GM23248 (cell line): ENCODE data around the gene EML6. TPM values are rescaled to one million over a fixed set of nuclear protein-coding genes. Genes with fewer than 3 reads are reported as not detected.

ENCODE experiments used
- DNase-seq: peaks from one replicate; pipeline ENCODE4 v3.0.0-alpha.2; 2015
- H2AFZ ChIP-seq: fragments of 200-600 bp; sonication (generic); 2 replicates; pipeline ENCODE4 v1.6.1; 2016; ENCODE audit warnings: antibody characterized with exemption
- H3F3A ChIP-seq: fragments of 200-600 bp; sonication (generic); 2 replicates; pipeline ENCODE4 v1.6.1; 2016; ENCODE audit warnings: mild to moderate bottlenecking, antibody characterized with exemption, mixed run types; ENCODE audit not compliant: insufficient read depth
- H3K27ac ChIP-seq: fragments of 200-600 bp; sonication (generic); 2 replicates; pipeline ENCODE4 v1.5.1; 2016; ENCODE audit warnings: mild to moderate bottlenecking
- H3K27me3 ChIP-seq: fragments of 200-600 bp; sonication (generic); replicated peaks from 2 replicates; pipeline ENCODE4 v1.6.1; 2016; ENCODE audit warnings: mild to moderate bottlenecking; ENCODE audit not compliant: insufficient read depth
- H3K36me3 ChIP-seq: fragments of 200-600 bp; sonication (generic); 2 replicates; pipeline ENCODE4 v1.6.1; 2016; ENCODE audit warnings: low read depth, mild to moderate bottlenecking
- H3K4me1 ChIP-seq: fragments of 200-600 bp; sonication (generic); 2 replicates; pipeline ENCODE4 v1.6.1; 2016; ENCODE audit warnings: mild to moderate bottlenecking; ENCODE audit not compliant: insufficient read depth
- H3K4me2 ChIP-seq: fragments of 200-600 bp; sonication (generic); one replicate; pipeline ENCODE4 v1.6.1; 2016; ENCODE audit warnings: mild to moderate bottlenecking; ENCODE audit not compliant: unreplicated experiment
- H3K4me3 ChIP-seq: fragments of 200-600 bp; sonication (generic); 2 replicates; pipeline ENCODE4 v1.5.1; 2016; ENCODE audit warnings: mild to moderate bottlenecking
- H3K79me2 ChIP-seq: fragments of 200-600 bp; sonication (generic); 2 replicates; pipeline ENCODE4 v1.6.1; 2016; ENCODE audit warnings: mild to moderate bottlenecking; ENCODE audit not compliant: insufficient read depth
- H3K9ac ChIP-seq: fragments of 200-600 bp; sonication (generic); 2 replicates; pipeline ENCODE4 v1.6.1; 2016; ENCODE audit warnings: mild to moderate bottlenecking
- H3K9me2 ChIP-seq: fragments of 200-600 bp; sonication (generic); 2 replicates; pipeline ENCODE4 v1.6.1; 2016; ENCODE audit warnings: mixed run types, mild to moderate bottlenecking, moderate library complexity; ENCODE audit not compliant: insufficient read depth
- H3K9me3 ChIP-seq: fragments of 200-600 bp; sonication (generic); one replicate; pipeline ENCODE4 v1.6.1; 2017; ENCODE audit warnings: low read depth
- H4K20me1 ChIP-seq: fragments of 200-600 bp; sonication (generic); 2 replicates; pipeline ENCODE4 v1.6.0; 2016; ENCODE audit not compliant: insufficient read depth
- EZH2 ChIP-seq: fragments of 200-600 bp; sonication (generic); IDR thresholded peaks from 2 replicates; pipeline ENCODE4 v1.6.1; 2018; ENCODE audit warnings: antibody characterized with exemption, mild to moderate bottlenecking; ENCODE audit not compliant: insufficient read depth, poor library complexity, severe bottlenecking
- EZH2phosphoT487 ChIP-seq: fragments of 200-600 bp; sonication (generic); IDR thresholded peaks from 2 replicates; pipeline ENCODE4 v1.6.1; 2018; ENCODE audit warnings: antibody characterized with exemption, moderate library complexity, mild to moderate bottlenecking, low read depth; ENCODE audit not compliant: insufficient read depth
- WGBS, 2 experiments: methylation state at CpG; one replicate each; pipeline ENCODE4 v1.1.6; 2015 to 2017; ENCODE audit warnings: low lambda C conversion rate in 2 of 2, low coverage in 1 of 2; ENCODE audit errors: missing lambda C conversion rate in 2 of 2; 5-methylcytosine and 5-hydroxymethylcytosine counted together
- in situ Hi-C: fragments of 300-500 bp; cut with MboI; formaldehyde crosslinking; loops from 2 replicates; pipeline ENCODE4 v1.15.0; 2020
- polyA plus RNA-seq: library from polyadenylated mRNA; unstranded; fragments of >200 nt; fragmentation: Nextera tagmentation; extraction: Ambion mirVana; gene quantifications from 2 replicates; pipeline ENCODE4 v1.2.1, GENCODE V29; 2016
- total RNA-seq: library from RNA; depleted of rRNA; stranded (reverse); fragments of >200 nt; shearing (Covaris generic); gene quantifications from 2 replicates; pipeline ENCODE4 v1.2.3, GENCODE V29; 2014

EML6 gene
- total and polyA plus RNA-seq, 2 experiments from 2014 or later = 0.54 to 0.76 TPM

DNA sequence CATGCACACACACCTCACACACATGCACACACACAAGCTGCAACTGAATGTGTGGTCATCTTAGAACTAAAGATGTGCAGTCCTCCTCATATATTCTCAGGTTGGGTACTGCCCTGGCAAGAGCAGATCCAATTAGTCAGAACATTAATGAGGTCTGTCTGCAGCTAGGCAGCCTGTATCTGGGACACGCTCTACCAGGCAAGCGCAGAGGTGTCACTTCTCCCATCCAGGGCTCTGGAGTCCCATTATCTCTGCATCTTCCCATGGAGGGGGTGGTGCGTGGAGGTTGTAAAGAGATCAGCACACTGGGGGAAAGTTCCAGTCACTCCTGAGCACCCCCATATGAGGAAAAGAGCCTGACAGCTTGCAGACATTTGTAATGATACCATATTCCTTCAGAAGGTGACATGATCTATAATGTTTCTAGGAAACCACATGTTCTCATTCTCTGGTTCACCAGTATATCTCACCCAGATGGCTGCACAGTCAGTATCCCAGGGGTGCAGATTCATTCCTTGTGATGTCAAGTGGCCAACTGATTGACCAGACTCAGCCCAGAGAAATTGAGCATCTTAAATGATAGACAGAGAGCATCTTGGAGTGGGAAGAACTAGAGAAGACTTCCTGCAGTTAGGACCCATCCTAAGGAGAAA is 231.4 kb downstream of the EML6 start:
- H3K79me2 ChIP-seq = no peaks in the 10 kb centered on the region
- no peaks in the 10 kb centered on the region for H3K27me3 ChIP-seq
- H3K4me2 ChIP-seq = no peak overlapping the region
- H4K20me1 ChIP-seq = no peaks in the 10 kb centered on the region
- no peaks in the 10 kb centered on the region for H3K9me3 ChIP-seq
- peaks cover 29% of the 10 kb centered on the region for H3K4me1 ChIP-seq
- 91 to 98% methylated on average over 3 of the region's 3 CpGs for WGBS, 2 experiments
- no peaks in the 10 kb centered on the region for H3K36me3 ChIP-seq
- TF ChIP-seq EZH2phosphoT487 (no peak), EZH2 (no peak)
- no peak overlapping the region for H3K9ac ChIP-seq
- no peak overlapping the region for H3K4me3 ChIP-seq
- no peak overlapping the region for H3K27ac ChIP-seq
- DNase-seq = no peak
- H2AFZ ChIP-seq = no peak overlapping the region
- in situ Hi-C loops = no loop called here
- no peaks in the 10 kb centered on the region for H3K9me2 ChIP-seq
- H3F3A ChIP-seq = peaks cover 6% of the 10 kb centered on the region; the same call in 1 of the 2 replicates

DNA sequence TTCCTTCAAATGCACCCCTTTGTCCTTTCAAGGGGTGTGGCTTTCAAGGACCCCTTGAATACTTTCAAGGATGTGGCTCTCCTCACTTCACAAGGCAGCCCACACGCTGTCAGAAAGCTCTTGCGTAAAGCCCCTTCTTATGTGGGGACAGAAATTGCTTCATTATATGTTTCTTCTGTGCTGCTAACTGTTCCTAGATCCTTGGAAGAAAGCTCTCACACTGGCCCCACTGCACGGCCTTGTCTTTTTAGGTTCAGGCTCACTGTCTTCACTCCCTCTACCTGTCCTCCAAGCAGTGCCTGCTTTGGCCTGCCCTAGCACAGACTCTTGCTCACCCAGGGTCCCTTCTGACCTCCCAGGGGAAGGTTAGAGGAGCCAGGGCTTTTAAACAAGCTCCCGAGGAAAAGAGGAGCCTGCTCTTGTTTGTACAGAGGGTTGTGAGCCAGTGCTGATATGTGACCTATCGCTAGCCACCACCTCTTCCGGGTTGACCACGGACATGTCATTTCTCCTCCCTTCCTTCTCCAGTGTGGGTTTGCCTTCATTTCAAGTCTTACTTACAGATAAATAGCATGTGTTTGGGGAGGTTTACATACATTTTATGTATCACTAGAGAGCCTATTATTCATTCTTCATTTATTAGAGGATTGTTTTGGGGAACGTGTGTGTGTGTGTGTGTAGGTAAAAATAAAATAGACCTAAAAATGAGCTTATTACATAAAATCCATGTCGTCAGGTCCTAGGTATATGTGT is 232.1 kb downstream of the EML6 start:
- in situ Hi-C loops = no loop called here
- H3K27me3 ChIP-seq = no peaks in the 10 kb centered on the region
- no peak for DNase-seq
- TF ChIP-seq EZH2phosphoT487 = no peak
- H3K4me1 ChIP-seq = peaks cover 25% of the 10 kb centered on the region
- H2AFZ ChIP-seq = no peak overlapping the region
- H3K79me2 ChIP-seq = no peaks in the 10 kb centered on the region
- peaks cover 6% of the 10 kb centered on the region; the same call in 1 of the 2 replicates for H3F3A ChIP-seq
- 91 to 92% methylated on average over 9 of the region's 9 CpGs for WGBS, 2 experiments
- no peaks in the 10 kb centered on the region for H3K36me3 ChIP-seq
- H3K27ac ChIP-seq = no peak overlapping the region
- no peak overlapping the region for H3K9ac ChIP-seq
- no peak overlapping the region for H3K4me2 ChIP-seq
- H4K20me1 ChIP-seq = no peaks in the 10 kb centered on the region
- no peak overlapping the region for H3K4me3 ChIP-seq
- H3K9me2 ChIP-seq = no peaks in the 10 kb centered on the region
- no peaks in the 10 kb centered on the region for H3K9me3 ChIP-seq

GRCh38 chr2:54956111-54956627 is 232.7 kb downstream of the EML6 start:
- H3K9ac ChIP-seq = no peak overlapping the region

GRCh38 chr2:54957321-54957999 is 234.0 kb downstream of the EML6 start:
- no peaks in the 10 kb centered on the region for H3K27me3 ChIP-seq
- no peaks in the 10 kb centered on the region for H3K9me3 ChIP-seq
- no peak overlapping the region for H3K9ac ChIP-seq
- 72 to 77% methylated on average over 18 of the region's 18 CpGs for WGBS, 2 experiments
- H3K9me2 ChIP-seq = no peaks in the 10 kb centered on the region
- H3K36me3 ChIP-seq = no peaks in the 10 kb centered on the region
- in situ Hi-C loops = no loop called here
- H3K79me2 ChIP-seq = no peaks in the 10 kb centered on the region
- no peaks in the 10 kb centered on the region for H4K20me1 ChIP-seq
- H3K4me2 ChIP-seq = no peak overlapping the region
- no peak overlapping the region for H2AFZ ChIP-seq
- H3K4me3 ChIP-seq = no peak overlapping the region
- DNase-seq = no peak
- no peak for TF ChIP-seq EZH2
- no peak for TF ChIP-seq EZH2phosphoT487
- no peaks in the 10 kb centered on the region for H3F3A ChIP-seq
- H3K4me1 ChIP-seq = peaks cover 12% of the 10 kb centered on the region
- H3K27ac ChIP-seq = no peak overlapping the region

More at GRCh38 chr2:54956111-54956627, 232.7 kb downstream of the EML6 start:
- peaks cover 24% of the 10 kb centered on the region for H3K4me1 ChIP-seq
- no peaks in the 10 kb centered on the region for H3K27me3 ChIP-seq
- no peak overlapping the region for H3K4me3 ChIP-seq
- TF ChIP-seq EZH2 = no peak
- TF ChIP-seq EZH2phosphoT487 = no peak
- H3K36me3 ChIP-seq = no peaks in the 10 kb centered on the region
- no peaks in the 10 kb centered on the region for H4K20me1 ChIP-seq
- no peak overlapping the region for H3K4me2 ChIP-seq
- no peaks in the 10 kb centered on the region for H3K9me3 ChIP-seq
- H2AFZ ChIP-seq = no peak overlapping the region
- H3K9me2 ChIP-seq = no peaks in the 10 kb centered on the region
- no peak for DNase-seq
- H3F3A ChIP-seq = peaks cover 6% of the 10 kb centered on the region; the same call in 1 of the 2 replicates
- H3K27ac ChIP-seq = no peak overlapping the region
- H3K79me2 ChIP-seq = no peaks in the 10 kb centered on the region
- 94% methylated on average over 2 of the region's 2 CpGs for WGBS, 2 experiments
- in situ Hi-C loops = no loop called here
